LNCaP clone FGC (cell line): ENCODE results near the gene GPR18.
"Not testable (repeated sequence)": the region's sequence is repeated elsewhere in the genome, so short reads cannot be mapped to it uniquely, and the experiment has no call there.

ENCODE experiments used
- DNase-seq: peaks from one replicate; pipeline ENCODE4 v3.0.0-alpha.2; 2011; ENCODE audit warnings: low read depth
- H3K4me3 ChIP-seq: 2 replicates; pipeline ENCODE4 v1.5.1; 2011; ENCODE audit warnings: mild to moderate bottlenecking, low read depth, low read length, control low read depth
- TF ChIP-seq, protein P1 (sequence below): IDR thresholded peaks from 2 replicates; pipeline ENCODE4 v1.5.1; 2012; ENCODE audit warnings: mild to moderate bottlenecking; ENCODE audit not compliant: control insufficient read depth, insufficient read depth; ENCODE audit errors: extremely low read depth

Gene GPR18

DNA sequence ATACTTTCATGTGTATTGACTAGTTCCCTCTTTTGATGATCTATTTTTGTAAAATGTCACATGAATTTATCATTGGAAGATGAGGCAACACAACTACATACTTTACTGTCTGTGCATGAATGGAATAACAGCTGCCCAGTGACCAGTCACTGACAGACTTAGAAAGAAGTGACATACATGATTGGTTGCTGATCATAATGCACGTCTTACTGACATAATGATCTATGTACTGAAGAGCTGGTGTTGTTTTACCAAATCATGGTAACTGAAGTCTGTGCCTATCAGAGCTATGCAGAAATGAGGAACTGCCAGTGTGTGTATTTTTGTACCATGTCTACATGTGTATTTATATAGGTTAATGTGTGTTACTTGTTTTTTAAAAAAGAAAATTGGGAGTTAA is 26.5 kb downstream of the GPR18 start:
- no peak overlapping the region for H3K4me3 ChIP-seq
- TF ChIP-seq, protein P1, sequence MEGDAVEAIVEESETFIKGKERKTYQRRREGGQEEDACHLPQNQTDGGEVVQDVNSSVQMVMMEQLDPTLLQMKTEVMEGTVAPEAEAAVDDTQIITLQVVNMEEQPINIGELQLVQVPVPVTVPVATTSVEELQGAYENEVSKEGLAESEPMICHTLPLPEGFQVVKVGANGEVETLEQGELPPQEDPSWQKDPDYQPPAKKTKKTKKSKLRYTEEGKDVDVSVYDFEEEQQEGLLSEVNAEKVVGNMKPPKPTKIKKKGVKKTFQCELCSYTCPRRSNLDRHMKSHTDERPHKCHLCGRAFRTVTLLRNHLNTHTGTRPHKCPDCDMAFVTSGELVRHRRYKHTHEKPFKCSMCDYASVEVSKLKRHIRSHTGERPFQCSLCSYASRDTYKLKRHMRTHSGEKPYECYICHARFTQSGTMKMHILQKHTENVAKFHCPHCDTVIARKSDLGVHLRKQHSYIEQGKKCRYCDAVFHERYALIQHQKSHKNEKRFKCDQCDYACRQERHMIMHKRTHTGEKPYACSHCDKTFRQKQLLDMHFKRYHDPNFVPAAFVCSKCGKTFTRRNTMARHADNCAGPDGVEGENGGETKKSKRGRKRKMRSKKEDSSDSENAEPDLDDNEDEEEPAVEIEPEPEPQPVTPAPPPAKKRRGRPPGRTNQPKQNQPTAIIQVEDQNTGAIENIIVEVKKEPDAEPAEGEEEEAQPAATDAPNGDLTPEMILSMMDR, result no peak
- DNase-seq, result no peak

DNA sequence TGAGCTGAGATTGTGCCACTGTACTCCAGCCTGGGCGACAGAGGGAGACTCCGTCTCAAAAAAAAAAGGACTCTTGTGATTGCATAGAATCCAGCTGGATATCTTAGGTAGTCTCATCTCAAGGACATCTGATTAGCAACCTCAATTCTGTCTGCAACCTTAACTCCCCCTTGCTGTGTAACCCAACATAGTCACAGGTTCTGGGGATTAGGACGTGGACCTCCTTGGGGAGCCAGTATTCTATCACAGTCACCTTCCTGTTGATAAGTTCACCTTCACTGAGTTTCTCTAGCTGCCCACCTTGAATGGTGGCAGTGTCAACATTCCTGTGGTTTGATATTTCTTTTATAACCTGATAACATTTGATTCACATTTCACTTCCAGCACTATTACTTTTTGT is 27.2 kb downstream of the GPR18 start:
- TF ChIP-seq, protein P1, result no peak
- no peak for DNase-seq
- H3K4me3 ChIP-seq, result no peak overlapping the region

DNA sequence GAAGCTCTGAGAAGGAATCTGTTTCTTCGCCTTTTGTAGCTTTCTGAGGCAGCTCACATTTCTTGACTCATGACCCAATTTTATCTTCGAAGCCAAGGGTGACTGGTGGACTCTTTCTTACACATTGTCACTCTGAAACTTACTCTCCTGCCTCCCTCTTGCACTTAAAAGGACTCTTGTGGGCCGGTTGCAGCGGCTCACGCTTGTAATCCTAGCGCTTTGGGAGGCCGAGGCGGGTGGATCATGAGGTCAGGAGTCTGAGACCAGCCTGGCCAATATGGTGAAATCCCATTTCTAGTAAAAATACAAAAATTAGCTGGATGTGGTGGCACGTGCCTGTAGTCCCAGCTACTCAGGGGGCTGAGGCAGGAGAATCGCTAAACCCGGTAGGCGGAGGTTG is 27.6 kb downstream of the GPR18 start:
- DNase-seq, H3K4me3 ChIP-seq: not testable (repeated sequence)

DNA sequence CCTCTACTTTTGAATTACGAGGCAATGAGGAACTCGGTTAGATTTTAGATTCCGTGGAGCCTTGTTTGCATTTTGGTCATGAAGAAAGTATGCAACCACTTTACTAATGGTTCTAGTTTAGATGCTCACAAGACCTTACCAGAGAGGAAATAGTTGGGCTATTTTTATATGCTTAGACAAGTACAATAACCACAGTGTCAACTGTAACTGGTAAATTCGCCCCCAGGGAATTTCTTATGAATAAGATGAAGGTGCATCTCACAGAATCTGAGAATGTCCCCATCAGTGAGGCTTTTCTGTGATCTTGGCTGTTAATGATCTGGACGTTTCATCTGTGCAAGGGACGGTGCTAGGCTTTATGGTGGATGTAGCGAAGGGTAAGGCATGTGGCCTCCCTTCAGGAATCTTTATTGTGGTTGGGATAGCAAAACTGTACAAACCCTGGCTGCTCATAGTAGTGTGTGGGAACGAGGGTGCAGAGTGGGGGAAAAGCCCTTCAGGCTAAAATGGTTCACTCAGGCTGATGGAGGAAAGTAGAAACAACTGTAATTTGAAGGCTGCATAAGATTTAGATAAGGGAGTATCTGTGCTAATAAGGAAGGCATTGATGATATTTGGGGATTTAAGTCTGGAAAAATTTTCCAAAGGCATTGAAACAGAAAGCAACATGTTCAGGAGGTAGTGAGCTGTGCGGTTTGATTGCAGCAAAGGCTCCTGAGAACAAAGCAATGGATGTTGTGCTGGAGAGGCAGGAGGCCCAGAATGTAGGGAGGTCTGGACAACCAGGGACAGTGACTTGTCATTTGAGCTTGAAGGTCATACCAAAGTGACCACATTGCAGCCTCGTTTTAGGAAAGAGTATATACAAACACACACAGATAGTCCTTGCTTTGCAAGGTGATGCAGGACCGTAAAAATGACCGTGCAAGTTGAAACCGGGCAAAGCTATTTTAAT is 29.2 kb downstream of the GPR18 start:
- DNase-seq, result no peak
- H3K4me3 ChIP-seq, result no peak overlapping the region
- TF ChIP-seq, protein P1, result no peak

DNA sequence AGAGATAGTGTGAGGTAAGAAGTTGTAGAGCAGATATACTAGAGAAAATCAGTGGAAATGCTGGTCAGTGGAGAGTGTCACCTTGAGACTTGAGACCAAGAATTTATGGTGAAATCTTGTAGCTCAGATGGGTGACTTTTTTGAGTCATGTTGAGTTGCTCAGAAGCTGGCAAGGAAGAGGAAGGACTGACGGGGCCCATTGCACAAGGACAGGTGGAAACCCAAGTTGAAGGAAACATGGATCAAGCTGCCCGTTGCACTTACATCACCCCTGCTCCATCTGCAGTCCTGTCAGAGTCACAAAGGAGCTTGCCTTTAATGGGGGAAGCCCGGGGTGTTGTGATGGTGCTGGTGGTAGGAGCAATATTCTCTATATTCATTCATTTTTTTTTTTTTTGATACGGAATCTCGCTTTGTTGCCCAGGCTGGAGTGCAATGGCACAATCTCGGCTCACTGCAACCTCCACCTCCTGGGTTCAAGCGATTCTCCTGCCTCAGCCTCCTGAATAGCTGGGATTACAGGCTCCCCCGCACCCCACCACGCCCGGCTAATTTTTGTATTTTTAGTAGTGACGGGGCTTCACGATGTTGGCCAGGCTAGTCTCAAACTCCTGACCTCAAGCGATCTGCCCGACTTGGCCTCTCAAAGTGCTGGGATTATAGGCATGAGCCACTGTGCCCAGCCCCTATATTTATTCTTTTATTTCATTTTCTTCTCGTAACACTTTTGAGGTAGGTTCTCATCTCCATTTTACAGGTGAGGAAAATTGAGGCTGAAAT is 30.1 kb downstream of the GPR18 start:
- DNase-seq, result no peak
- no peak overlapping the region for H3K4me3 ChIP-seq
- TF ChIP-seq, protein P1, result no peak

DNA sequence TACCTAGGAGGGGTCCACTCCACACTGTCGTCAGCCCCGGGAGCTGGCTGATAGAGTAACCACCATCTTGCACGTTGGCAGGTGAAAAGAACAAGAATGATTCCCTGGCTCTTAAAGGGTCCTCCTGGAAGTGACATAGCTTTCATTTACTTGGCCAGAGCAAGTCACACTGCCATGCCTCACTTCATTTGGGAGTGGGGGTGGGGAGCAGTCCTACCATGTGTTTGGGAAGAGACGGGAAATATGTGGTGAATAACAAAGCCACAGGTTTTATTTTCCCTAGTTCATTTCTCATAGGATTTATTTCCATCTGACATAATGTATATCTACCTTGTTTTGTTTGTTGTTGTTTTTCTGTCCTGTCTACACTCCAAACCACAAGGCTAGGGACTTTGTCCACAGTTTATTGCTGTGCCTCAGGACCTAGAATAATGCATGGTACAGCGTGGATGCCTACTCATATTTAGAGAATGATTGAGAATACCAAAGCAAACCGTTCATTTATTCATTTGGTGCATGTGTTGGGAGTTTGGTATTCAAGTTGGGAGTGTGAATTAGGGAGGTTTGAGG is 30.8 kb downstream of the GPR18 start:
- no peak overlapping the region for H3K4me3 ChIP-seq
- no peak for DNase-seq
- TF ChIP-seq, protein P1, result no peak

DNA sequence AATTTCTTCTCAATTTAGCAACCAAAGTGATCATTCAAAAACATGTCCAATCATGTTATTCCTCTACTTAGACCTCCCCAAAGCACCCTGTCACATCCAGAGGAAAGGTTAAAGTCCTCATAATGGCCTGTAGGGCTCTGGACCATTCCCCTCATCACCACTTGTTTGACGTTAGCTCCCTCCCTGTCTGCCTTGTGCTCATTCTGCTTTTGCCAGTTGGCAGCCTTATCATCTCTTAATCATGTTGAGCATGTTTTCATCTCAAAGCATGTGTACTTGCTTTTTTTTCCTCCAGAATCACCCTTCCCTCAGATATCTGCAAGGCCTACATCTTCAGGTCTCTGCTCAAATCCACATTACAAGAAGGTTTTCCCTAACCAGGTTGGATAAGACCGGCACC is 31.7 kb downstream of the GPR18 start:
- TF ChIP-seq, protein P1, result no peak
- H3K4me3 ChIP-seq, result no peak overlapping the region

More for the DNA sequence above, 31.7 kb downstream of the GPR18 start:
- no peak for DNase-seq
